IMR-90 (cell line): ENCODE results near the gene MAPK1.

ENCODE experiments used
- CTCF ChIP-seq: conservative IDR thresholded peaks from 2 replicates; pipeline ENCODE4 v1.5.1; 2012; ENCODE audit warnings: mild to moderate bottlenecking, low read depth, low read length, improper control_type of control experiment
- FOS ChIP-seq: fragments of 150-350 bp; IDR thresholded peaks from 2 replicates; pipeline ENCODE4 v1.6.1; 2016; ENCODE audit warnings: low read depth, low read length
- MAFK ChIP-seq: IDR thresholded peaks from 2 replicates; pipeline ENCODE4 v1.6.1; 2012; ENCODE audit warnings: low read depth, low read length, improper control_type of control experiment
- POLR2A ChIP-seq: IDR thresholded peaks from 2 replicates; pipeline ENCODE4 v1.6.1; 2012; ENCODE audit warnings: mild to moderate bottlenecking, low read depth, low read length
- RAD21 ChIP-seq: IDR thresholded peaks from 2 replicates; pipeline ENCODE4 v1.6.1; 2012; ENCODE audit warnings: low read length, improper control_type of control experiment
- RCOR1 ChIP-seq: IDR thresholded peaks from 2 replicates; pipeline ENCODE4 v1.6.1; 2012; ENCODE audit warnings: mild to moderate bottlenecking, low read length, improper control_type of control experiment; ENCODE audit not compliant: insufficient replicate concordance
- RFX5 ChIP-seq: IDR thresholded peaks from 2 replicates; pipeline ENCODE4 v1.8.0; 2012; ENCODE audit warnings: low read depth, mild to moderate bottlenecking, low read length, moderate library complexity

DNA sequence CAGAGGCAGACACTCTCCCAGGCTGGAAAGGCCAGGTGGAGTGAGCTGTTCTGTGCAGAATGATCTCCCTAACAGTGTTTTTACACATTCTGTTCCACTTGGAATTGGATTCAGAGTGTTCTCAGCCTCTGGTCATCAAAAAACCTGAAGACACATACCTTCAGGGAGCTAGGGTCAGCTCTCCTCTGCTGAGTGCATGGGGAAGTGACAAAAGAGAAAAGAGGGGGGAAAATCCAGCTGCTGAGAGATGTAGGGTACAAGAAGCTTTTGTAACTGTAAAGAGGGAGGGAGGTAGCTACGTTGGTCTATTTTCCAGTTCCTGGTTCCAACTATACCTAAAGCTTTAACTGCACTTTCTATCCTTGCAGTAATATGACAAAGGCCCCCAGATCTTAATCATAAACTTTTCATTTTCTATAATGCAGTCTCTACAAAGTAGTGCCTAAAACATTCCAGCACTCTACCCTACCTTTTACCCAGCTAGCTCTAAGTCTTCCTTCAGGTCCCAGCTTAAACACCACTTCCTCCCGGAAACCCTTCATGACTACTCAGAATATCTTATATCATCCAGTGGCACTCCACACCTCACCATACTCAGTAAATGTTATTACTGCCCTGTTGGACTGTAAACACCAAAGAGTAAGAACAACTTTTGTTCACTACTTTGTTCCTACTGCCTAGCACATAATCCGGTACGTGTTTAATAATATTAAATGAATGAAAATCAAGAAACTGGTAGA lies 9.2 kb downstream of the MAPK1 start:
- TF ChIP-seq POLR2A, result no peak
- no peak for TF ChIP-seq CTCF
- TF ChIP-seq RFX5, result no peak
- TF ChIP-seq RAD21, result no peak
- TF ChIP-seq RCOR1, result no peak
- TF ChIP-seq FOS, result no peak
- no peak for TF ChIP-seq MAFK
